GM18861 (cell line): ENCODE measurements around the gene PDE9A.

Experiments
- ATAC-seq: cut with Tn5 transposase; IDR thresholded peaks from one replicate; pipeline ENCODE4 v1.9.1; 2021; ENCODE audit not compliant: unreplicated experiment

PDE9A gene

GRCh38 chr21:42641311-42642218 lies 11.9 kb upstream of the PDE9A start:
- ATAC-seq = no peak

GRCh38 chr21:42642219-42642745 lies 11.1 kb upstream of the PDE9A start:
- ATAC-seq = no peak

- ATAC-seq = no peak
These were observed 8.9 kb upstream of the PDE9A start for GRCh38 chr21:42644223-42645208.

- no peak for ATAC-seq
These were observed 8.0 kb upstream of the PDE9A start for GRCh38 chr21:42645211-42646075.

GRCh38 chr21:42646076-42646825 lies 7.2 kb upstream of the PDE9A start:
- no peak for ATAC-seq

GRCh38 chr21:42646836-42647235 lies 6.6 kb upstream of the PDE9A start:
- no peak for ATAC-seq

- ATAC-seq = no peak
These were observed 4.8 kb upstream of the PDE9A start for GRCh38 chr21:42648606-42649005.

GRCh38 chr21:42649122-42650032 lies 4.0 kb upstream of the PDE9A start:
- no peak for ATAC-seq

- ATAC-seq = no peak
These were observed 3.4 kb upstream of the PDE9A start for GRCh38 chr21:42650033-42650370.

GRCh38 chr21:42650441-42651421 lies 2.7 kb upstream of the PDE9A start:
- no peak for ATAC-seq

- no peak for ATAC-seq
These were observed 1.7 kb upstream of the PDE9A start for GRCh38 chr21:42651515-42652401.

GRCh38 chr21:42652527-42653230 lies 742 bp upstream of the PDE9A start:
- no peak for ATAC-seq

GRCh38 chr21:42654179-42654912 lies 925 bp downstream of the PDE9A start:
- ATAC-seq = no peak

GRCh38 chr21:42654913-42655795 lies 1.7 kb downstream of the PDE9A start:
- ATAC-seq = no peak
